Measurements from ENCODE around the gene HPN.
A peak's percentile ranks its signal among the peaks of the same experiment; 100 is the strongest.

Gene HPN

DNA sequence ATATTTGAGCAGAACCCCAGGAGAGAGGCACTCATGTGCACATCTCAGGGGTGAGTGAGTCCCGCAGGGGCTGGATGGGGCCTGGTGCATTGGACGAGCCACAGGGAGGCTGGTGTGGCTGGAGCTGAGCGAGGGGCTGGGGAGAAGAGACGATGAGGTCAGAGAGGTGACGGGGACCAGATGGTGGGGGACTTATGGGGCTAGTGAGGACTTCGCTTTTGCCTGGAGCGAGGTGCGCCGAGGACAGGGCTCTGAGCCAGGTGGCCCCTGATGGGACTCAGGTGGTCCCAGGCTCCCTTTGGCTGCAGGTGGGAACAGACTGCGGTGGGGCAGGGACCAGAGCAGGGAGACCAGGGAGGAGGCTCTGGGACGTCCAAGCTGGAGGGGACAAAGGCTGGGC lies 67.2 kb downstream of the HPN start:
- DNase-seq, result no peak

DNA sequence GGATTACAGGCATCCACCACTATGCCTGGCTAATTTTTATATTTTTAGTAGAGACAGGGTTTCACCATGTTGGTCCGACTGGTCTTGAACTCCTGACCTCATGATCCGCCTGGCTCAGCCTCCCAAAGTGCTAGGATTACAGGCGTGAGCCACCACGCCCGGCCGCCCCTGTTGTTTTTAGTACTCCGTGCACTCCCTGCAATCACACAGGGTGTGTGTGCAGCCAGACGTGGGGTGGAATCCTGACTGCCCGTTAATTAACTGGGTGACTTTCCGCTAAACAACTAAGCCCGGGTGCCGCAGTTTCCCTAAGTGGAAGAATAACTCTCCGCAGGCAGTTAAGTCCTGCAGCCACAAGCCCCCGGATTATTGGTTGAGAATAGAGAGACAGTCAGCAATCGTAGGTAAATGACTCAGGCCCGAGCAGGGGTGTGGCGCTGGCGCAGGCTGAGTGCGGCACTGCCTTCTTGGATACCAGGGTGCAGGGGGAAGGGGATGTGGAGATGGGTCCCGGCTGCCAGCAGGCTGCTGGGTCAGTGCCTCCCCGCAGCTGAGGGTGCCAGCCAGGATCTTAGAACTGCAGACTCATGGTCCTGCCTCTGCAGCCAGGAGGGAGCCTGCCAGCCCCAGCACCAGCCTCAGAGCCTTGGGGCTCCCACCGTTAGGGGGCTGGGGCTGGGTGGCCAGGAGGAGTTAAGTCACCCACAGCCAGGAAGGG lies 68.0 kb downstream of the HPN start:
- DNase-seq, result no peak

DNA sequence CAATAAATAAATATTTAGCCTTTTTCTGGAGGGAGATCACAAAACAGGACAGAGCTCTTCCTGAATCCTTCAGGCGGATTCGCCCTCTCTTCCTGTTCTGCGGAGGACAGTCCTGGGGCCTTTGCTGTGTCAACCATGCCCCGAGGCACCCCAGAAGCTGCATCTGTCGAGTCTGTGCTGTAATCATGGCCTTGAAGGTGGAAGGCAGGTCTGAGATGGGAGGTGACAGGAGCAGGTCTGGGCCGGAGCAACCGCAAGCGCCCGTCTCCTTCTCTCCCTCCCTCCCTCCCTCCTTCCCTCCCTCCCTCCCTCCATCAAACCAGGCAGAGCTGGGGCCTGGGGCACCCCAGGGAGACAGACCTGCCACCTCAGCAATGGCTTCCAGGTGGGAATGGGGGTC lies 69.5 kb downstream of the HPN start:
- DNase-seq, result no peak

DNA sequence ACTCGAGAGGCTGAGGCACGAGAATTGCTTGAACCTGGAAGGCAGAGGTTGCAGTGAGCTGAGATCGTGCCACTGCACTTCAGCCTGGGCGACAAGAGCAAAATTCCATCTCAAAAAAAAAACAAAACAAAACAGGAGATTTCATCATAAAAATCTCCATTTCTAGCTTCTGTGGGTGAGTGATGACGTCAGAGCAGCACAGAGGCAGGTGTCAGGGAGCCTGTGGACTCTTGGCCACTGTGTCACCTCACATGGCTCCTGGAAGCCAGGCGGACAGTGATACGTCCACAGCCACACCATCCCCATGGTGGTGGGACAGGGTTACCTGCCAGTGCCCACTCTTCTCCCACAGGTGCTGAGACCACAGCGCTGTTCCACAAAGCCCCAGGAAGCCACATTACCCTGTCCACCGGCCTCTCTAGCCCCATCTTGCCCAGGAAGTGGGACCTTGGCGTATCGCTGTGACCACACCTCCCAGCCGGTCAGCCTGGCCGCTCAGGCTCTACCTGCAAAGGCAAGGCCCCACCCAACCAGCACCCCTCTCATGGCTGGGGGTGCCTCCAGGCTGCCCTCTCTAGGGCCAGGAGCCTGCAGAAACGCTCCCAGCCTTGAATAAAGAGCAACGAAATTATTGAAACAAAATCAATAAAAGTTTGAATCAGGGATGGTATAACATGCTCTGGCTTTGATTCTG lies 71.6 kb downstream of the HPN start:
- DNase-seq, result no peak

DNA sequence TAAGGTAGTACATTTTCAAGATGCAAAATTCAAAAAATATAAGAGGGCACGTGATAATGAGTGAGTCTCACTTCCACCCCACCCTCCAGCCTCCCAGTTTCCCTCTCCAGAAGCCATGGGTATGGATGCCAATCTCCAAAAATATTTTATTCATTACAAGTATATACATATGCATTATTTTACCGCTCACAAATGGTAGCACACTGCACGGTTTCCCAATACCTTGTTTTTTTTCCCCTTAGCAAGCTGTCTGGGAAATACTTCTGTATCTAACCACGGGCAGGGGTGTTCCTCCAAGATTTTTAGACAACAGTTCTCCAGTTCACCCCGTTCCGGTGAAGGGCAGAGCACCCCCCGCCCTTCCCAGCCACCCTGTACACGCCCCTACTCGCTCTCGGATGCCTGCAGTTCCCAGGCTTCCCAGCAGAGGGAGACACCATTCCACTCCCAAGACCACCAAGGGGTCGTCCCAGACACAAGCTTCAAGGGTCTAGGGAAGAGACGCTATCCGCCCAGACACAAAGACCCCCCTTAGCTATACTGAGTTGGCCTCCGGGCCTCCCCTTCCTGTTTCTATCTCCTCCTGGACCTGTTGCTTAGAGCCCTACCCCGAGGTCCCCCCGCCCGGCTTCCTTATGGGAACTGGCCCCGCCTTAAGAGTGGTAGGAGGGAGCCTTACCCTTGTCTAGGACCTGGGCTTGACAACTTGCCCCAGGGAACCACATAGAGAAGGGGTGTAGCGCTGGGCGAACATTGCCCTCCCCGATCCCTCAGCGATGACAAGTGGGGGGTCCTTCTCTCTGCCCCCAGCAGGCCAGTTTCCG lies 73.0 kb downstream of the HPN start:
- peak; percentile 40 for DNase-seq

DNA sequence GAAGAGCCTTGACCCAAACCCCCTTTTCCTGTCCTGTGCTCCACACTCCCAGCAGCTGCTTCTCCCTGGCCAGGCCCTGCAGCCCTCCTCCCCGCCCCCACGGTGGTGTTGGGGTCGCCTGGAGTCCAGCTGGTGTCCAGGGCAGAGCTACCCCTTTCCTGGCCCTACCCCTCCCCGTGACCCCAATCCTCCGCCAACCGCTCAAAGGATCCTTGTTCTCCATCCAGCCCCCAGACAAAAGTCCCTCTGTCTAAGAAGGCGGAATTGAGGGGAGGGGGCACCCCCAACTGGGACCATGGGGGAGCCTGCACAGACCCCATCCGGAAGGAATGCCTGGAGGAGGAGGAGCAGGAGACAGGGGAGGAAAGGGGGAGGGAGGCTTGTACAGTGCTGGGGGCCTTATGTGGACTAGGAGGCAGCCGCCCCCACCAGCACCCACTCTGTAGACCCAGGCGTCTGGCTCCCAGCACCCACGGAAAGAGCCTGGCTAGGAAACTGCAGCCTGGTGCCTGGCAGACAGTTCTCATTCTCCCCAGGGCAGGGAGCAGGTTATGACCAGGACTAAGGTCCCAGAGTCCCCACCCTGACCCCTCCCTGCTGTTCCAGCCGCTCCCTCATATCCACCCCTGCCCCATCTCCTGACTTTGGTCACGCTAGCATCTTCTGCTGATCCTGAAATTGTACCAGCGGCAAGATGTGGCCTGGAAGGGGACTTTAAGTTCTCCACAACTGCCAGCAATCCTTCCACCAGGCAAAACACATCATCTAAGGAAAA lies 73.8 kb downstream of the HPN start, which contains the start of gene FXYD3:
FXYD3 (plus strand) TSS at position 647 of the 775 bp plus-strand sequence. CDS start 3,554 bp downstream, outside the sequence.
- DNase-seq, result no peak
